Progenitor cell of endocrine pancreas (in vitro differentiated cells): ENCODE measurements around the gene ETV6. TPM values are rescaled to one million over a fixed set of nuclear protein-coding genes. Genes with fewer than 3 reads are reported as not detected.

Source experiments
- DNase-seq: peaks from one replicate; pipeline ENCODE4 v3.0.0; 2021; ENCODE audit warnings: low spot score; ENCODE audit not compliant: unreplicated experiment
- H3K27ac Mint-ChIP-seq: 2 replicates; pipeline ENCODE4 v1.8.0; 2021; ENCODE audit warnings: mild to moderate bottlenecking, moderate library complexity, mixed read lengths
- H3K27me3 Mint-ChIP-seq: 2 replicates; pipeline ENCODE4 v1.8.0; 2021; ENCODE audit warnings: mixed read lengths
- H3K36me3 Mint-ChIP-seq: 2 replicates; pipeline ENCODE4 v1.8.0; 2022; ENCODE audit warnings: mixed read lengths; ENCODE audit not compliant: insufficient read depth
- H3K4me1 Mint-ChIP-seq: 2 replicates; pipeline ENCODE4 v1.8.0; 2021; ENCODE audit warnings: low read depth, mixed read lengths
- H3K4me3 Mint-ChIP-seq: 2 replicates; pipeline ENCODE4 v1.8.0; 2021; ENCODE audit warnings: low read depth, mild to moderate bottlenecking, moderate library complexity, mixed read lengths
- H3K9me3 Mint-ChIP-seq: 2 replicates; pipeline ENCODE4 v1.8.0; 2021; ENCODE audit warnings: low read depth, mixed read lengths
- CTCF ChIP-seq: fragments of 200-600 bp; sonication (generic); IDR thresholded peaks from one replicate; pipeline ENCODE4 v1.5.0; 2021; ENCODE audit warnings: antibody characterized with exemption, mild to moderate bottlenecking; ENCODE audit not compliant: unreplicated experiment
- total RNA-seq: library from RNA; stranded (reverse); gene quantifications from 2 replicates; pipeline ENCODE4 v1.2.1, GENCODE V29; 2021

Gene ETV6
- total RNA-seq, 1 donor from 2014 or later, result 55.2 TPM

- Mint-ChIP-seq H3K27me3 (no peaks in the 10 kb centered on the region), H3K27ac (peak overlapping the region; percentile 38), H3K4me3 (no peak overlapping the region), H3K9me3 (peaks cover 5% of the 10 kb centered on the region), H3K4me1 (peaks cover 12% of the 10 kb centered on the region), H3K36me3 (peaks cover 48% of the 10 kb centered on the region)
- DNase-seq, result no peak
- no peak for TF ChIP-seq CTCF
Measured at GRCh38 chr12:11891346-11891745, 241.9 kb downstream of the ETV6 start.

GRCh38 chr12:11891754-11892386 is 242.4 kb downstream of the ETV6 start:
- H3K4me1 Mint-ChIP-seq, result peaks cover 8% of the 10 kb centered on the region

GRCh38 chr12:11893998-11894397 is 244.5 kb downstream of the ETV6 start:
- Mint-ChIP-seq H3K27ac (no peak overlapping the region), H3K9me3 (no peaks in the 10 kb centered on the region), H3K27me3 (no peaks in the 10 kb centered on the region), H3K4me1 (peaks cover 14% of the 10 kb centered on the region), H3K36me3 (peaks cover 27% of the 10 kb centered on the region), H3K4me3 (no peak overlapping the region)
- no peak for DNase-seq
- TF ChIP-seq CTCF, result no peak

More at GRCh38 chr12:11891754-11892386, 242.4 kb downstream of the ETV6 start:
- H3K27me3 Mint-ChIP-seq, result no peaks in the 10 kb centered on the region
- H3K4me3 Mint-ChIP-seq, result no peak overlapping the region
- H3K27ac Mint-ChIP-seq, result peak overlapping the region; percentile 38
- H3K9me3 Mint-ChIP-seq, result no peaks in the 10 kb centered on the region
- peak; percentile 60 for TF ChIP-seq CTCF
- DNase-seq, result no peak
- peaks cover 43% of the 10 kb centered on the region for H3K36me3 Mint-ChIP-seq

GRCh38 chr12:11894890-11895289 is 245.4 kb downstream of the ETV6 start:
- no peak overlapping the region for H3K27ac Mint-ChIP-seq
- H3K9me3 Mint-ChIP-seq, result no peaks in the 10 kb centered on the region
- H3K4me1 Mint-ChIP-seq, result peaks cover 14% of the 10 kb centered on the region
- no peak for TF ChIP-seq CTCF
- H3K4me3 Mint-ChIP-seq, result peak overlapping the region; percentile 2
- no peak for DNase-seq
- no peaks in the 10 kb centered on the region for H3K27me3 Mint-ChIP-seq
- H3K36me3 Mint-ChIP-seq, result peaks cover 20% of the 10 kb centered on the region

- H3K9me3 Mint-ChIP-seq, result no peaks in the 10 kb centered on the region
- no peak for TF ChIP-seq CTCF
- no peaks in the 10 kb centered on the region for H3K27me3 Mint-ChIP-seq
- H3K4me1 Mint-ChIP-seq, result peaks cover 14% of the 10 kb centered on the region
- H3K36me3 Mint-ChIP-seq, result peaks cover 20% of the 10 kb centered on the region
- no peak overlapping the region for H3K27ac Mint-ChIP-seq
- no peak overlapping the region for H3K4me3 Mint-ChIP-seq
- DNase-seq, result no peak
Measured at GRCh38 chr12:11895421-11896078, 246.1 kb downstream of the ETV6 start.
